HG03575 (cell line): ENCODE results near the gene CWF19L1.

ENCODE experiments used
- ATAC-seq: cut with Tn5 transposase; IDR thresholded peaks from one replicate; pipeline ENCODE4 v1.9.1; 2021; ENCODE audit not compliant: unreplicated experiment, insufficient number of reproducible peaks, low FRiP score; ENCODE audit errors: extremely low read depth

Gene CWF19L1

DNA sequence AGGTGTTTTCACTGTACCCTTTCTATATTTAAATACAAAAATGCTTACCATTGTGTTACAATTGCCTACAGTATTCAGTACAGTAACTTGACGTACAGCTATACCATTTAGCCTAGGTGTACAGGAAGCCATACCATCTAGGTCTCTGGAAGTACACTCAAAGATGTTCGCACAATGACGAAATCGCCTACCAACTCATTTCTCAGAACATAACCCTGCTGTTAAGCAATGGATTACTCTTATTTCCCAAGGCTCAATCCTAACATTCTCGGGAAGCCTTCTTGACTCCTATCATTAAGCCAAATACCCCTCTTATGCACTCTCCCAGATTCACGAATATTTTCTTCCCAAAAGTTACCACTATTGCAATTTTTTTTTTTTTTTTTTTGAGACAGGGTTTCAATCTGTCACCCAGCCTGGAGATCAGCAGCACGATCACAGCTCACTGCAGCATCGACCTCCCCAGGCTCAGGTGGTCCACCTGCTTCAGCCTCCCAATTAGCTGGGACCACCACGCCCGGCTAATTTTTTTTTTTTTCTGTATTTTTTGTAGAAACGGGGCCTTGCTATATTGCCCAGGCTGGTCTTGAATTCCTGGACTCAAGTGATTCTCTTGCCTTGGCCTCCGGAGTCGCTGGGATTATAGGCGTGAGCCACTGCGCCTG is 1.5 kb downstream of the CWF19L1 start:
- ATAC-seq, result no peak

DNA sequence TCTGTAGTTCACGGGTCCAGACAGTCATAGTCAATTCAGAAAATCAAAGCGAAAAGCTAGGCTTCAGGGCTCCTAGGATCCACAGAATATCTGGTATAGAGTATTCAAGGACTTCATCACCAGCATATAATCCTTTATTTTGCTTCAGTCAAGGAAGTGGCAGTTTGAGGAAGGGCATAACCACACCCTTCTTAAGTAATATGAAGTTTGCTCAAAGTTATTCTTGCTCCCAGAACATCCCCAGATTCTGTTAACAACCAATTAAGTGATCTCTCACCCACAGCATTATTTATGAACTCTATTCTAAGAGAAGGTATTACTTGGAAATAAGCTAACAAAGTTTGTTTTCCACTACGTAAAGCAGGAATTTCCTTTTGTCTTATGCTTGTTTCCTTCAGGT is 13.2 kb downstream of the CWF19L1 start:
- ATAC-seq, result no peak

DNA sequence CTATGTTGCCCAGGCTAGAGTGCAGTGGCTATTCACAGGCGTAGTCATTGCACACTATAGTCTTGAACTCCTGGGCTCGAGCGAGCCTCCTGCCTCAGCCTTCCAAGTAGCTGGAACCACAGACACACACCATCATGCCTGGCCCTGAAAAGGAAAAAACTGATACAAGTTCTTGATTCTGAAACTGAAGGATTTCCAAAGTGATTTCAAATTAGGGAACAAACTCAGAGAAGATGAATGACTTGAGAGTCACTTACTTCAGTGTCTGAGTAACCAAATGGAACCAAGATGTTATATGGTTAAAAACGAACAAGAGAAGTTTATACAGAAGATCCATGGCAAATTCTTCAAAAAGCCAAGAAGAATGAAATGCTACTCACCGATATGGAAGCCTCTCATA is 14.4 kb downstream of the CWF19L1 start:
- ATAC-seq, result no peak

DNA sequence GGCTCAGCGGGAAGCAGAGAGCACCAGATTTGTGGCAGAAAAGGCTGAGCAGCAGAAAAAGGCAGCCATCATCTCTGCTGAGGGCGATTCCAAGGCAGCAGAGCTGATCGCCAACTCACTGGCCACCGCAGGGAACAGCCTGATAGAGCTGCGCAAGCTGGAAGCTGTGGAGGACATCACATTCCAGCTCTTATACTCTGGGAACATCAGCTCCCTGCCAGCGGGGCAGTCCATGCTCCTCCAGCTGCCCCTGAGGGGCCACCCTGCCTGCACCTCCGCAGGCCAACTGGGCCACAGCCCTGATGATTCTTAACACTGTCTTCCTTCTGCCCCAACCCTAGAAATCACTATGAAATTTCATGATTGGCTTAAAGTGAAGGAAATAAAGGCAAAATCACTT is 18.6 kb downstream of the CWF19L1 start:
- ATAC-seq, result no peak

DNA sequence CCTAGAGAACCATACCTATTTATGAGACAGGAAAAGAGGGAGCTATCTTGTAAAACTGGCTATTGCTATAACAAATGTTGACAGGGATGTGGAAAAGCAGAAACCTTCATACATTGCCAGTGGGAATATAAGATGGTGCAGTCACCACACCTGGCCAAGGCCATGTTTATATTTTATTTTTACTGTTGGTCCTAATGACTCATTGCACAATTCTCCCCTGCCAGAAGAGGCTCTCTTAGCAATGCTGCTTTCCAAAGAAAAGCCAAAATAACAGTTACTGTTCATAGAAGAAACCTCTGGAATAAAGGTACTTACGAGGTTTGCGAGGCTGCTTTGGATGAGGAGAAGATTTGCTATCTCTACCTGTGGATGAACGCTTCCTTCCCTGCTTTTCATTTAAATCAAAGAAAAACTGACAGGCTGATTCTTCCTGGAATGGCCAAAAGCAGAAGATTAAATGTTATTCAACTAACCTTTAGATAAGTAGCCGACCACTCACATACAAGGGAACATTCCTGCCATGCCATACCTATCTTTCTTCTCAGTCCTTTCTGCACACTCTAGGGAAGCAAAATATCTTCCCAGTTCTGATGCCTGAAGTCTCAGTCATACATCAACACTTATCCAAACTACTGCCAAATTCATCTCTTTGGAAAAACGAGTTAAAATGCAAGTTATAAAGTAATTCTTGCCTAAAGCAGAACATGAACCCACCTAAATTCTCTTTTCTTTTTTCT is 21.8 kb downstream of the CWF19L1 start:
- ATAC-seq, result no peak

DNA sequence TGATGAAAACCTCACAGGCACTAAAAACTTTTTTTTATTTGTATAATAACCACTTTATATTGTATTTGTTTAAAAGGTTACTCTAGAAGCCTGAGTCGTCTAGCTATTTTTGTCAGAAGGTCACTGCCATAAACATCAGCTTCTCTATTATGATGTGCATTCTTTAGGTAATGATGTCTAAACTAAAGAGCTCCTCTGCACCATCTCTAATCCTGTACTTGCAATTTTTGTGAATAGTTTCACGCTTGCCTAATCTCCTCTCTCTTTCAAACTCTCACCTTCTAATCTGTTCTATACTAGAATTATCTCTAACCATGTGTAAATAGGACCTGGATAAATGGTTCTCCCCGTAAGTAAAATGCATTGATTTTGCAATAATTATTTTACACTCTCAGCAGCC is 27.6 kb downstream of the CWF19L1 start:
- no peak for ATAC-seq

DNA sequence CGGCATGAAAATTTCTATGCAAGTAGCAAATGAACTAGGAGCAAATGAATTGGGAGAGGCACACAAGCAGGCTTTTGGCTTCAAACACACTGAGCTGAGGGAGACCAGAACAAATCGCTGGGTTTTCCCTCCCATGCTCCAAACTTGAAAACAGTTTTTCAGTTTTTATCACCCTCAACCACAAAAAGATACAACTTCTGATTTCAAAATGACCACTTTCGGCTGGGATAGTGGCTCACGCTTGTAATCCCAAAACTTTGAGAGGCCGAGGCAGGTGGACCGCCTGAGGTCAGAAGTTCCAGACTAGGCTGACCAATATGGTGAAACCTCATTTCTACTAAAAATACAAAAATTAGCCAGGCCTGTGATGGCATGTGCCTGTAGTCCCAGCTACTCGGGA is 29.0 kb downstream of the CWF19L1 start:
- ATAC-seq, result no peak

DNA sequence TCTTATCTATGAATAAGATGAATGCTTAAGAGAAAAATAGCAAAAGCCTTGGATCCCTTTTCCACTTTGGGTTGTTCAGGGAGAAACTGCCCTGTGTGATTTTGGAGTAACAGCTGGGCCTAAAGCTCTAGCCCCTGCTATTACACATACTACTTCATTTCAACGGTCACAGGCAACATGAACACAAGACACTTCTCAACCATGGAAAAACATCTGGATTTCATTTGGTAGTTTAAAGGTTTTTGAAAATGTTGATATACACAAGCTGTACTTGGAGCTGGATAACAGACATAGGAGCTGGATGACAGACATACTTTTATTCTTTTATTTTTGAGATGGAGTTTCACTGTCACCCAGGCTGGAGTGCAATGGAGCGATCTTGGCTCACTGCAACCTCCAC is 35.3 kb downstream of the CWF19L1 start:
- no peak for ATAC-seq

DNA sequence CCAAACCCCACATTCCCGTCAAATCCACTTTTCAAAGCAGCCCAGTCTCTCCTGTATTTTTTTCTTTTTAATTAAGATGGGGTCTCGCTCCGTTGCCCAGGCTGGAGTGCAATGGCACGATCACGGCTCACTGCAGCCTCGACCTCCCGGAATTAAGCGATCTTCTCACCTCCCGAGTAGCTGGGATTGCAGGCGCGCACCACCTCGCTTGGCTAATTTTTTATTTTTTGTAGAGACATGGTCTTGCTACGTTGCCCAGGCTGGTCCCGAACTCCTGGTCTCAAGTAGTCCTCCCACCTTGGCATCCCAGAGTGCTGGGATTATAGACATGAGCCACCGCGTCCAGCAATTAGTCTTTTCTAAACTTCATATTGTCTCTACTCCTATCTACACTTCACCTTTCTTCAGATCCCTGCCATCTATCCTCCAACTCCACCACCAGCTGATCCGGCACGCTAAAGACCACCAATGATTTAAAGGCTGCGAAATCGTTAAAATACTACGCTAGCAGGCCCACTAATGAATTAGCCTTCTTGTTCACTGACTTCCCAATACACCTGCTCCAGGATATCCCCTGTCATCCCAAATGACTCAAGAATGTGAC is 37.5 kb downstream of the CWF19L1 start:
- no peak for ATAC-seq

DNA sequence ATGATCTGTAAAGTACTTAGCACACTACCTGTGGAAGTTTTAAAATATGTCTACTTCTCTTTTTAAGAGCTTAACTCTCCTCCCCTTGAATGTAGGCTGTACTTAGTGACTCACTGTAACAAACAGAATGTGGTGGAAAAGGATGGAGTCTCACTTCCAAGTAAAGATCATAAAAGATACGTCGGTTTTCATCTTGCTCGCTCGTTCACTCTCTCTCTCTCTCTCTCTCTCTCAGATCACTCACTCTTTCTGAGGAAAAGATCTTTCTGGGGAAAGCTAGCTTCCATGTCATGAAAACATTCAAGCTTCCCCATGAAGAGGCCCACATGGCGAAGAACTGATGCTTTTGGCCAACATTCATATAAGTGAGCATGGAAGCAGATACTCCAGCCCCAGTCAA is 43.6 kb downstream of the CWF19L1 start:
- no peak for ATAC-seq

DNA sequence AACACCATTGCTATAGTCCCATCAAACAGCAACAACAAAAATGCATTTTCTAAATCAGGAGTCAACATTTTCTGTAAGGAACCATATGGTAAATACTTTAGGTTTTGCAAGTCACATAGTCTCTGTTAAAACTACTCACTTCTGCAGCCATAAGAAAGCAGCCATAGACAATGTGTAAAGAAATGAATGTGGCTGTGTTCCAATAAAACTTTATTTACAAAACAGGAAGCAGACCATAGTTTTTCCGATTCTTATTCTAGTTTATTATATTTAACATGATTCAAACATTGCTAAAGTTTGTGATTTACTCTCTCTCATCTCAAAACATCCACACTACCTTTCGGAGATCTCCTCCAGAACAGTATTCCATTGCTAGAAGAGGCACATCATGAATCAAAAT is 44.9 kb downstream of the CWF19L1 start:
- ATAC-seq, result no peak

DNA sequence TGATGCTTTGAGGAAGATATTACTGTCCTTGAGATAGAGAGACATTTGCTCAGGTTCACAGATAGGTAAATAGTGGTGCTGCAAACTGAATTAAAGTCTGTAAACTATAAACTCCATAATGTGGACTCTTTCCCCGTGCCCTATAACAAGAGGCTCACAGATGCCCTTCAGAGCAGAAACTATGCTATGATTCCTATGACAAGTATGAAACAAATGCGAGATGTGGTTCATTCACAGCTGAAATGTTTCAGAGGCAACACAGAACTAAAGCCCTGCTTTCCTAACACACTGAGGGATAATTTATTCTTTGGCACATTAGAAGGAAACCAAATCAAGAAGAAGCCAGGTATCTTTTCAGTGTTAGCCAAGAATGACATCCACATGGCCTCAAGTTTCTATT is 51.4 kb downstream of the CWF19L1 start:
- ATAC-seq, result no peak

DNA sequence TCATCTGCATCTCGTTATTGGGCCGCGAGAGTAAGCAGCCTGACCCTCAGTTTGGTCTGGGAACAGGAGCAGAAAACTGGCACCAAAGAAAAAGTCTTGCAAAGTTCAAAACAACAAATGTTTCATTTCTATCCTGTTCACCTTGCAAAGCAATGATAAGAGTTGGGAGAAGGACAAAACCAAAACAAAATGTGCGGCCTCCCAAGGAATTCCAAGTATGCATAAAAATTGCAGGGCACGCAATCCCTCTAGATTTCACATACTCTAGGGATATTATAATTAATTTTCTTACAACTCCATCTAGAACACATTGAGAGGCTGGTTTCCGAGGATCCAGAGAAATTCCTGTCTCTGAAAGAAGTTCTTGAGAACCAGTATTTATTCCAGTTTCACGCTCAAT is 58.1 kb downstream of the CWF19L1 start:
- no peak for ATAC-seq

DNA sequence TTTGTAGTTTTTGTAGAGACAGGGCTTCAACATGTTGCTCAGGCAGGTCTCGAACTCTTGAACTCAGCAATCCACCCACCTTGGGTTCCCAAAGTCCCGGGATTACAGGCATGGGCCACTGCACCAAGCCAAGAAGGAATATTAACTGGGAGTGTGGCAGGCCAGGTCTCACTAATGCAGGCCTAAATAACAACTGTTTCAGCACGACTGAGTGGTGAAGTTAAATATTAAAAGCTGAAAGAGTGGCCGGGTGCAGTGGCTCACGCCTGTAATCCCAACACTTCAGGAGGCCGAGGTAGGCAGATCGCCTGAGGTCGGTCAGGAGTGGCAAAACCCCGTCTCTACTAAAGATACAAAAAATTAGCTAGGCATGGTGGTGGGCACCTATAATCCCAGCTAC is 59.2 kb downstream of the CWF19L1 start:
- no peak for ATAC-seq

DNA sequence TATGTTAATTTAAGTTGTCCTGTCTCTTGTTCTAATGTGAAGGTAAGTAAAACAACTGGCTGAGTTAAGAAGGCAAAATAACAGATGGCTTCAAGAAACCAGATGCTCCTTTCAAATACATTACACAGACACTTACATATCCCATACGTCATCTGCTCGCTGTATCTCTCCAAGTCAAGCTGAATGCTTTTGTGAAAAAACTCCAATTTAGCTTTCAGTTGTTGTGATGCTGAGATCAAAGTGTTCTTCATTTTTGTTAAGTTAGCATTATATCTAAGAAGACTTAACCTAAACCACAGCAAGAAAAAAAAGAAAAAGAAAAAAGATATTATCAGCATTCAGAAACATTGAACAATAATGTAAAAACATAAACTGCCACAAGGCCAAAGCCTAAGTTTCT is 63.1 kb downstream of the CWF19L1 start:
- ATAC-seq, result no peak

DNA sequence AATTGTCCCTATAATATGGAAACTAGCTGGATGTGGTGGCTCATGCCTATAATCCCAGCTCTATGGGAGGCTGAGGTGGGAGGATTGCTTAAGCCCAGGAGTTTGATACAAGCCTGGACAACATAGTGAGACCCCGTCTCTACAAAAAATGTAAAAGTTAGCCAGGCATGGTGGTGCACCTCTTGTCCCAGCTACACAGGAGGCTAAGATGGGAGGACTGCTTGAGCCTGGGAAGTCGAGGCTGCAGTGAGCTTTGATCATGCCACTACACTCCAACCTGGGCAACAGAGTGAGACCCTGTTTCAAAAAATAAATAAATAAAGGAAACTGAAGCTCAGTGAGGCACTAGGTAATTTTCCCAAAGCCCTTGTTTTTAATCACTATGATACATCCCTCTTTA is 65.9 kb downstream of the CWF19L1 start:
- no peak for ATAC-seq

DNA sequence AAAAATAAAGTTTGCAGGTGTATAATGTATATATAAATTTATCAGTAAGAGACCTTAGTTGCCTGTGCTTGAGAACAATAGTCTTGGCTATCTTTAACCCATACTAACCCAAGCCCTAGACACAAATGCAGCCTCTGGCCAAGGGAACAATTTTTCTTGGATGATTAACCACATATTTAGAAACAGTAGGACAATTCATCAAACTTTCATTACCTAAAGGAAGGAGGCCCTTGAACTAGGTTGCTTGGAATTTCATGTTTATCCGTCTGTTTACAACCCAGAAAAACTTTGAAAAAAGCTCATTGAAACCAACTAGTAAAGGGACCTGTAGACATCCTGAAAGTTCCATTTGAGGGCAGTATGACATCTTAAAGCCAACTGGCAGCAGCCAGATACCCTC is 72.7 kb downstream of the CWF19L1 start:
- ATAC-seq, result no peak

DNA sequence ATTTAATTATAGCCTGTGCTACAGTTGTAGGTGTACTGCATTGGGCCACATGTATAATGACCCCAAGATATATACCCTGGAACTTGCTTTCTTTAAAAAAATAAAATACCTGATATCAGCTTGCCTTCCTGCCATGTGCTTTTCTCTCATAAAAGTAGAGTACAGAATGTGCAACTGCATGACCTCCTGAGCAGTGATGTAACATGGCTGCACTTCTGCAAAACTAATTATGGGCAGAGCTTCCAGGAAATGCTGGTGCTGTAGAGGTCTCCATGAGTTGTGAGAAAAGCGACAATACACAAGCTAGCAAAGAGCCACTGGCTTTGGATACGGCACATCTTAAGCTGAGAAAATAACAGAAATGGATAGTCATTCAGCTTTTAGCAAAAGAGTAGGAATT is 75.1 kb downstream of the CWF19L1 start:
- no peak for ATAC-seq

DNA sequence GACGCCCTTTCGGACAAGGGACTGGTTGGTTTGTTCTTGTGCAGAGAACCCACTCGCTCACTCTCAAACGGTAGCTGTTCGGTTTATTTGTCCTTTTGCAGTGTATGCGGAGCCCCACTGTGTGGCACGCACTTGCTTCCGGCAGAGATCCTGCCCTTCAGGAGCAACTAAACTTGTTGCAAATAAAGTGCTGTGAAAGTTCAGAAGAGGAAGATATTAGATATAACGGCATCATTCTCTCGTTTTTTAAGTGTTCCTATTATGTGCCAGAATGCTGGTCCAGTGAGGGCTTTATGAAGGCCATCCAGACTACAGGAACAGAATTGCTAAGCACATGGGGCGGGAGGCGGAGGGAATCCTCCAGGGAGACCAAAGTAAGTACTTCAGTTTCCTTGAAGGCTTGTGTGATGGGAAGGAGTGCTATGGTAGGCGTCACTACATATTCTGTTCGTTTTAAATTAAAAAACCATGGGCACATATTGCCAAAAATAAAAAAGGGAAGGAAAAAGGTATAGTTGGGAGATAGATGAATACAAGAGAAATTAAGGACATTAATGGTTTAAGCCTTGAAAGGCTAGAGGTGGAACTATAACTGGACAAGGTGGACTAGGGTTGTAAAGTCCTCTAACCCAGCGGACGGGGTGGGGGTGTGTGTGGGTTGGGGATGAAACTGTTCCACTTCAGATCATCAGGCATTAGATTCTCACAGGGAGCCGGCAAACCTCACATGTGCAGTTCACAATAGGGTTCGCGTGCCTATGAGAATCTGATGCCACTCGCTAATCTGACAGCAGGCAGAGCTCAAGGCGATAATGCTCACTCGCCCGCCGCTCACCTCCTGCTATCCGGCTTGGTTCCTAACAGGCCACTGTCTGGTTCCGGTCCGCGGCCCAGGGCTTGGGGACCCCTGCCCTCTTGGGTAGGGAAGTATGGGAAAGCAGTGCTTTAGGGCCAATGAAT is 80.9 kb downstream of the CWF19L1 start:
- no peak for ATAC-seq
